ENCODE results near the gene PLAAT5.
"Not testable (repeated sequence)": the region's sequence is repeated elsewhere in the genome, so short reads cannot be mapped to it uniquely, and the experiment has no call there.

The PLAAT5 gene

GRCh38 chr11:63472372-63472771 lies 18.6 kb downstream of the PLAAT5 start:
- H3K9ac ChIP-seq (ENCODE audit: low read length) = no peak overlapping the region

GRCh38 chr11:63470311-63470710 lies 20.7 kb downstream of the PLAAT5 start:
- no peak overlapping the region for H3K4me3 ChIP-seq (ENCODE audit: low read depth in 1 of 2, low read length in 2 of 2)
- H3K9ac ChIP-seq (ENCODE audit: low read length) = no peak overlapping the region
- no peaks in the 10 kb centered on the region for H3K27me3 ChIP-seq (ENCODE audit: control insufficient read depth in 1 of 2, insufficient read depth in 2 of 2, low read length in 2 of 2)
- no peak overlapping the region for H3K27ac ChIP-seq (ENCODE audit: low read depth, low read length)
- H3K9me3 ChIP-seq (ENCODE audit: low read length) = no peaks in the 10 kb centered on the region
- H3K4me1 ChIP-seq (ENCODE audit: insufficient read depth, low read length) = no peaks in the 10 kb centered on the region
- H3K36me3 ChIP-seq (ENCODE audit: insufficient read depth, low read length) = no peaks in the 10 kb centered on the region

More at GRCh38 chr11:63472372-63472771, 18.6 kb downstream of the PLAAT5 start:
- Histone ChIP-seq H3K4me1 (ENCODE audit: insufficient read depth, low read length) (no peaks in the 10 kb centered on the region), H3K9me3 (ENCODE audit: low read length) (no peaks in the 10 kb centered on the region), H3K27me3 (ENCODE audit: control insufficient read depth in 1 of 2, insufficient read depth in 2 of 2, low read length in 2 of 2) (no peaks in the 10 kb centered on the region), H3K4me3 (ENCODE audit: low read depth in 1 of 2, low read length in 2 of 2) (no peak overlapping the region), H3K36me3 (ENCODE audit: insufficient read depth, low read length) (no peaks in the 10 kb centered on the region), H3K27ac (ENCODE audit: low read depth, low read length) (no peak overlapping the region)

DNA sequence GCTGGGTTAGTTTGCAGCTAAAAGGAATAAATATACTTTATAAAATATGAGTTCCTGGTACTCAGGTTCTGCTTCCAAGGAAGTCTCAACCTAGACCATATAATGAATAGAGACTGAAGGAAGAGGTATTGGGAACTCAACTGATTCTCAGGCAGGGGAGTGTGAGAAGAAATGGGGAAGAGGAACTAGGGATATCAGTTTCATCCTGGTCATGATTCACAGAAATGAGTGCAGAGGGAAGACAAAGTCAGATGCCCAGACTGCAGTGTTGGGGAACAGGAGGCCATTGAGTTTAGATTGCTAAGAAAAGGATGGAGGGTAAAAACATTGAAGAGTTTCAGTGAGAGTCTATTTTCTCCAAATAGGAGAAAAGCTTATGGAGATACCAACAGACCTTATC lies 28.8 kb downstream of the PLAAT5 start:
- H3K27ac ChIP-seq (ENCODE audit: low read depth, low read length) = no peak overlapping the region
- no peak overlapping the region for H3K9ac ChIP-seq (ENCODE audit: low read length)

GRCh38 chr11:63459586-63459985 lies 31.4 kb downstream of the PLAAT5 start:
- H3K4me1 ChIP-seq (ENCODE audit: insufficient read depth, low read length) = no peaks in the 10 kb centered on the region
- no peaks in the 10 kb centered on the region for H3K9me3 ChIP-seq (ENCODE audit: low read length)
- H3K4me3 ChIP-seq (ENCODE audit: low read depth in 1 of 2, low read length in 2 of 2) = no peak overlapping the region
- H3K36me3 ChIP-seq (ENCODE audit: insufficient read depth, low read length) = peaks cover 6% of the 10 kb centered on the region
- H3K27ac ChIP-seq (ENCODE audit: low read depth, low read length) = no peak overlapping the region
- no peaks in the 10 kb centered on the region for H3K27me3 ChIP-seq (ENCODE audit: control insufficient read depth in 1 of 2, insufficient read depth in 2 of 2, low read length in 2 of 2)
- no peak overlapping the region for H3K9ac ChIP-seq (ENCODE audit: low read length)

More for the DNA sequence above, 28.8 kb downstream of the PLAAT5 start:
- Histone ChIP-seq H3K27me3 (ENCODE audit: control insufficient read depth in 1 of 2, insufficient read depth in 2 of 2, low read length in 2 of 2) (no peaks in the 10 kb centered on the region), H3K9me3 (ENCODE audit: low read length) (no peaks in the 10 kb centered on the region), H3K4me1 (ENCODE audit: insufficient read depth, low read length) (no peaks in the 10 kb centered on the region), H3K36me3 (ENCODE audit: insufficient read depth, low read length) (peaks cover 6% of the 10 kb centered on the region), H3K4me3 (ENCODE audit: low read depth in 1 of 2, low read length in 2 of 2) (no peak overlapping the region)

DNA sequence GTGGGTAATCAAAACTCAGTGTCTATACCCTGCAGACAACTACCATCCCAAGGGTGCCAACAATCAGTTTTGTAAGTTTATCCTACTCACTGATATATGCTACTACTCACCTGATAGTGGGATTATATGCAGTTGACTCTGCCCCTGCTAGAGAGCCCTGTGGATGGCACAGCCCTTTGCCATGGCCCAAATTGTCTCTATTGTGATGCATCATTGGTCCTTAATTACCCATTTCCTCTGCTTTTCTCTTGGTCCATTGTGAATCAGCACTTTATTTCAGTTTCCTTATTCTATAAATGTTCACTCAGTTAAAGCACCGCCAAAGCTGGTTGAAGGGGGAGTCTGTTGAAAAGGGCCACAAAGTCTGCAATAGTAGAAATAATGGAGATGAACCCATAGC lies 42.3 kb downstream of the PLAAT5 start:
- Histone ChIP-seq H3K9ac (ENCODE audit: low read length) (no peak overlapping the region), H3K27me3 (ENCODE audit: control insufficient read depth in 1 of 2, insufficient read depth in 2 of 2, low read length in 2 of 2) (no peaks in the 10 kb centered on the region), H3K27ac (ENCODE audit: low read depth, low read length) (no peak overlapping the region), H3K4me1 (ENCODE audit: insufficient read depth, low read length) (no peaks in the 10 kb centered on the region), H3K36me3 (ENCODE audit: insufficient read depth, low read length) (no peaks in the 10 kb centered on the region), H3K4me3 (ENCODE audit: low read depth in 1 of 2, low read length in 2 of 2) (no peak overlapping the region), H3K9me3 (ENCODE audit: low read length) (no peaks in the 10 kb centered on the region)

- H3K36me3 ChIP-seq (ENCODE audit: insufficient read depth, low read length) = no peaks in the 10 kb centered on the region
- H3K4me1 ChIP-seq (ENCODE audit: insufficient read depth, low read length) = no peaks in the 10 kb centered on the region
- no peaks in the 10 kb centered on the region for H3K27me3 ChIP-seq (ENCODE audit: control insufficient read depth in 1 of 2, insufficient read depth in 2 of 2, low read length in 2 of 2)
- no peak overlapping the region for H3K4me3 ChIP-seq (ENCODE audit: low read depth in 1 of 2, low read length in 2 of 2)
- H3K9me3 ChIP-seq (ENCODE audit: low read length) = no peaks in the 10 kb centered on the region
- no peak overlapping the region for H3K27ac ChIP-seq (ENCODE audit: low read depth, low read length)
- no peak overlapping the region for H3K9ac ChIP-seq (ENCODE audit: low read length)
These were observed 45.2 kb downstream of the PLAAT5 start for GRCh38 chr11:63445720-63446119.

DNA sequence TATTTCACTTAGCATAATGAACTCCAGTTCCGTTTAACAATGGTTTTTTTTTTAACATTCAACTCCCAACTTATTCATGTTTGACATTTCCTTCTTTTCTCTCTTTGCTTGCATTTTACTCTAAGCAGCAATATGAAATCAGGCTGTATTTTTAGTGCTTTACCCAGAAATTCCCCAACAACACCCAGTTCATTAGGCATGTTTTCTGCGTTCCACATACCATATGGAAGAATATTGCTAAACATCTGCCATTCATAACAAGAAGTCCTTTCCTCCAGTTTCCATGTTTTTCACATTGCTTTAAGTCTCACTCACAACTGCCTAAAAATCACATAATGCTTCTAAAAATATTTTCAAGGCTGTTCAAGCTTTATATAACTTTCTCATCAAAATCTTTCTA lies 45.8 kb downstream of the PLAAT5 start:
- H3K27ac ChIP-seq (ENCODE audit: low read depth, low read length) = no peak overlapping the region

GRCh38 chr11:63444160-63444559 lies 46.8 kb downstream of the PLAAT5 start:
- H3K9me3 ChIP-seq (ENCODE audit: low read length) = no peaks in the 10 kb centered on the region
- H3K4me1 ChIP-seq (ENCODE audit: insufficient read depth, low read length) = no peaks in the 10 kb centered on the region
- H3K27me3 ChIP-seq (ENCODE audit: control insufficient read depth in 1 of 2, insufficient read depth in 2 of 2, low read length in 2 of 2) = no peaks in the 10 kb centered on the region
- H3K36me3 ChIP-seq (ENCODE audit: insufficient read depth, low read length) = no peaks in the 10 kb centered on the region
- H3K4me3 ChIP-seq (ENCODE audit: low read depth in 1 of 2, low read length in 2 of 2) = no peak overlapping the region
- no peak overlapping the region for H3K27ac ChIP-seq (ENCODE audit: low read depth, low read length)
- no peak overlapping the region for H3K9ac ChIP-seq (ENCODE audit: low read length)

More for the DNA sequence above, 45.8 kb downstream of the PLAAT5 start:
- no peaks in the 10 kb centered on the region for H3K27me3 ChIP-seq (ENCODE audit: control insufficient read depth in 1 of 2, insufficient read depth in 2 of 2, low read length in 2 of 2)
- H3K9ac ChIP-seq (ENCODE audit: low read length) = no peak overlapping the region
- no peak overlapping the region for H3K4me3 ChIP-seq (ENCODE audit: low read depth in 1 of 2, low read length in 2 of 2)
- H3K36me3 ChIP-seq (ENCODE audit: insufficient read depth, low read length) = no peaks in the 10 kb centered on the region
- H3K4me1 ChIP-seq (ENCODE audit: insufficient read depth, low read length) = no peaks in the 10 kb centered on the region
- no peaks in the 10 kb centered on the region for H3K9me3 ChIP-seq (ENCODE audit: low read length)

- Histone ChIP-seq H3K4me3 (ENCODE audit: low read depth in 1 of 2, low read length in 2 of 2) (no peak overlapping the region), H3K36me3 (ENCODE audit: insufficient read depth, low read length) (no peaks in the 10 kb centered on the region), H3K9me3 (ENCODE audit: low read length) (no peaks in the 10 kb centered on the region), H3K9ac (ENCODE audit: low read length) (no peak overlapping the region), H3K4me1 (ENCODE audit: insufficient read depth, low read length) (no peaks in the 10 kb centered on the region), H3K27me3 (ENCODE audit: control insufficient read depth in 1 of 2, insufficient read depth in 2 of 2, low read length in 2 of 2) (no peaks in the 10 kb centered on the region), H3K27ac (ENCODE audit: low read depth, low read length) (no peak overlapping the region)
These were observed 47.3 kb downstream of the PLAAT5 start for GRCh38 chr11:63443714-63444113.

DNA sequence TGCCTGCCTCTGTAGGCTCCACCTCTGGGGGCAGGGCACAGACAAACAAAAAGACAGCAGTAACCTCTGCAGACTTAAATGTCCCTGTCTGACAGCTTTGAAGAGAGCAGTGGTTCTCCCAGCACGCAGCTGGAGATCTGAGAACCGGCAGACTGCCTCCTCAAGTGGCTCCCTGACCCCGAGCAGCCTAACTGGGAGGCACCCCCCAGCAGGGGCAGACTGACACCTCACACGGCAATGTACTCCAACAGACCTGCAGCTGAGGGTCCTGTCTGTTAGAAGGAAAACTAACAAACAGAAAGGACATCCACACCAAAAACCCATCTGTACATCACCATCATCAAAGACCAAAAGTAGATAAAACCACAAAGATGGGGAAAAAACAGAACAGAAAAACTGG lies 55.1 kb downstream of the PLAAT5 start:
- not testable (repeated sequence) for H3K4me1 ChIP-seq (ENCODE audit: insufficient read depth, low read length); H3K4me3 ChIP-seq (ENCODE audit: low read depth in 1 of 2, low read length in 2 of 2); H3K27ac ChIP-seq (ENCODE audit: low read depth, low read length); H3K27me3 ChIP-seq (ENCODE audit: control insufficient read depth in 1 of 2, insufficient read depth in 2 of 2, low read length in 2 of 2); H3K36me3 ChIP-seq (ENCODE audit: insufficient read depth, low read length); H3K9me3 ChIP-seq (ENCODE audit: low read length); H3K9ac ChIP-seq (ENCODE audit: low read length)

- not testable (repeated sequence) for H3K4me3 ChIP-seq (ENCODE audit: low read depth in 1 of 2, low read length in 2 of 2)
These were observed 55.6 kb downstream of the PLAAT5 start for GRCh38 chr11:63435351-63435750.

GRCh38 chr11:63430731-63431130 lies 60.2 kb downstream of the PLAAT5 start:
- not testable (repeated sequence) for H3K4me3 ChIP-seq (ENCODE audit: low read depth in 1 of 2, low read length in 2 of 2); H3K36me3 ChIP-seq (ENCODE audit: insufficient read depth, low read length); H3K9ac ChIP-seq (ENCODE audit: low read length); H3K9me3 ChIP-seq (ENCODE audit: low read length); H3K27me3 ChIP-seq (ENCODE audit: control insufficient read depth in 1 of 2, insufficient read depth in 2 of 2, low read length in 2 of 2); H3K4me1 ChIP-seq (ENCODE audit: insufficient read depth, low read length); H3K27ac ChIP-seq (ENCODE audit: low read depth, low read length)

More at GRCh38 chr11:63435351-63435750, 55.6 kb downstream of the PLAAT5 start:
- not testable (repeated sequence) for H3K27me3 ChIP-seq (ENCODE audit: control insufficient read depth in 1 of 2, insufficient read depth in 2 of 2, low read length in 2 of 2); H3K4me1 ChIP-seq (ENCODE audit: insufficient read depth, low read length); H3K9ac ChIP-seq (ENCODE audit: low read length); H3K9me3 ChIP-seq (ENCODE audit: low read length); H3K27ac ChIP-seq (ENCODE audit: low read depth, low read length); H3K36me3 ChIP-seq (ENCODE audit: insufficient read depth, low read length)

Measured in muscle layer of colon (tissue), 2 donors.